Right lobe of liver (tissue), 6 donors: ENCODE data around the gene ADAM12. TPM values are rescaled to one million over a fixed set of nuclear protein-coding genes. Genes with fewer than 3 reads are reported as not detected.

Experiments
- ATAC-seq, 4 donors: fragments of 200-7000 bp; cut with Tn5 transposase; one replicate each; pipeline ENCODE4 v1.9.1; 2020; ENCODE audit warnings: mild to moderate bottlenecking in 4 of 4, moderate library complexity in 4 of 4
- DNase-seq, 3 donors: peaks; one replicate each; pipeline ENCODE4 v3.0.0-alpha.2; 2020
- H3K27ac ChIP-seq, 3 donors: fragments of 200-600 bp; one replicate each; pipeline ENCODE4 v1.8.0; 2022
- H3K27me3 ChIP-seq, 2 donors: fragments of 200-600 bp; one replicate each; pipeline ENCODE4 v1.8.0; 2022
- H3K36me3 ChIP-seq, 4 donors: fragments of 200-600 bp; sonication (generic) in 1 of 4; one replicate each; pipeline versions ENCODE4 v1.5.1 to v1.8.0; 2017 to 2022; ENCODE audit warnings: control low read depth in 1 of 4
- H3K4me1 ChIP-seq, 4 donors: fragments of 200-600 bp; sonication (generic) in 1 of 4; one replicate each; pipeline versions ENCODE4 v1.5.1 to v1.8.0; 2017 to 2022; ENCODE audit warnings: control low read depth in 1 of 4
- H3K4me3 ChIP-seq, 3 donors: fragments of 200-600 bp; one replicate each; pipeline ENCODE4 v1.8.0; 2022
- H3K9me3 ChIP-seq, 4 donors: fragments of 200-600 bp; sonication (generic) in 1 of 4; one replicate each; pipeline versions ENCODE4 v1.5.1 to v1.8.0; 2017 to 2022; ENCODE audit warnings: control low read depth in 1 of 4
- POLR2A ChIP-seq: fragments of 450-650 bp; IDR thresholded peaks from one replicate; pipeline ENCODE4 v1.6.1; 2017; ENCODE audit warnings: antibody characterized with exemption, mild to moderate bottlenecking
- WGBS: methylation state at CpG from one replicate; pipeline ENCODE4 v1.1.6; 2018; ENCODE audit warnings: low coverage, low lambda C conversion rate; ENCODE audit not compliant: insufficient coverage; ENCODE audit errors: missing lambda C conversion rate; 5-methylcytosine and 5-hydroxymethylcytosine counted together
- intact Hi-C, 2 donors: fragments of 100-400 bp; cut with DNase I; formaldehyde crosslinking; loops; one replicate each; pipeline versions ENCODE4 v1.11.2 to v1.14.1; 2022
- total RNA-seq, 6 experiments: library from RNA; depleted of rRNA in 2 of 6; stranded (reverse); fragments of >200 nt in 2 of 6; fragmentation: NEBNext Ultra II Directional in 3 of 6; extraction: Animal tissue kit (Norgen Biotek cat#: 25700) in 3 of 6; gene quantifications; one replicate each; pipeline versions ENCODE4 v1.1.0 to v1.2.4, GENCODE V29; 2016 to 2023
- TF ChIP-seq, protein P1 (sequence below), 4 donors: fragments of 200-600 bp in 3 of 4; fragments of 450-650 bp in 1 of 4; IDR thresholded peaks; one replicate each; pipeline versions ENCODE4 v1.5.1 to v1.8.0; 2016 to 2022; ENCODE audit warnings: antibody characterized with exemption in 4 of 4, mild to moderate bottlenecking in 2 of 4
- donor health status: DM: no; HTN: yes; CAD: no.
- donor health status: DM: no; HTN: no; CAD: no.
- donor health status: DM: no; HTN: no; CAD: no.
- donor health status: DM: no; HTN: yes; CAD: no.
- donor health status: DM: no; HTN: yes; CAD: no.

The ADAM12 gene
- total RNA-seq, 6 experiments from 2014 or later = 0.06 to 1.3 (median 0.48) TPM; not detected in 2

DNA sequence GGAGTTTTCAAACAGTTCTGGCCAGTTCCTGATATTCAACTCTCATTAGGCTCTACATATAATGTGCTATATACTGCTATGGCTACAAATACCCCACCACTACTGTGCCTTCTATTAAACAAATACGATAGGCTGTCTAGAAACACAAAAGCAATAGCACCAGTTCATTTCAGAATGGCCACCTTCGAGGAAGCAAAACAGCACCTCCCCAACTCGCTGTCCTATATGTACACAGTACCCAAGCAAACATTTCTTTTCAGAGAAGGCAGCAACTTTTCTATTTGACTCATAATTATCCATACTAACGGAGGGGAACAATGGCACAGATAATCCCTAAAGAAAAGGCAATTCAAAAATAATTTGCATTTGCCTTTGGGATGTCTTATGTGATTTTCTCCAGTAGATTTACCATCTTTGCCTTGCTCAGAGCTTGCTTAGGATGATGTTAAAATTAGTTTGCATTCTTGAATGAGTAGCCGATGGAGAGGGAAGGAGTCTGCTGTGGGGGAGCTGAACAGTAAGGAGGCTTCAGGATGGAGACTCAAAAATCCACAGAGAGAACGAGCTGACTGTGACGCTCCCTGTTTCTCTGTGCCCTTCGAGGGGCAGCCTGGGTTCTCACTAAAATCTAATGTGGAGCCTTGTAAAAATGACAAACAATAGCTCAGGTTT lies 273.3 kb downstream of the ADAM12 start:
- intact Hi-C loops = no loop called here
- DNase-seq (no peak), ATAC-seq (no peak)
- H3K4me1 ChIP-seq = no peaks in the 10 kb centered on the region
- no peaks in the 10 kb centered on the region for H3K9me3 ChIP-seq
- no peak overlapping the region for H3K4me3 ChIP-seq
- 37% methylated on average over 8 of the region's 8 CpGs for WGBS
- H3K27me3 ChIP-seq = no peaks in the 10 kb centered on the region
- TF ChIP-seq, protein P1, sequence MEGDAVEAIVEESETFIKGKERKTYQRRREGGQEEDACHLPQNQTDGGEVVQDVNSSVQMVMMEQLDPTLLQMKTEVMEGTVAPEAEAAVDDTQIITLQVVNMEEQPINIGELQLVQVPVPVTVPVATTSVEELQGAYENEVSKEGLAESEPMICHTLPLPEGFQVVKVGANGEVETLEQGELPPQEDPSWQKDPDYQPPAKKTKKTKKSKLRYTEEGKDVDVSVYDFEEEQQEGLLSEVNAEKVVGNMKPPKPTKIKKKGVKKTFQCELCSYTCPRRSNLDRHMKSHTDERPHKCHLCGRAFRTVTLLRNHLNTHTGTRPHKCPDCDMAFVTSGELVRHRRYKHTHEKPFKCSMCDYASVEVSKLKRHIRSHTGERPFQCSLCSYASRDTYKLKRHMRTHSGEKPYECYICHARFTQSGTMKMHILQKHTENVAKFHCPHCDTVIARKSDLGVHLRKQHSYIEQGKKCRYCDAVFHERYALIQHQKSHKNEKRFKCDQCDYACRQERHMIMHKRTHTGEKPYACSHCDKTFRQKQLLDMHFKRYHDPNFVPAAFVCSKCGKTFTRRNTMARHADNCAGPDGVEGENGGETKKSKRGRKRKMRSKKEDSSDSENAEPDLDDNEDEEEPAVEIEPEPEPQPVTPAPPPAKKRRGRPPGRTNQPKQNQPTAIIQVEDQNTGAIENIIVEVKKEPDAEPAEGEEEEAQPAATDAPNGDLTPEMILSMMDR (IDR thresholded peaks at IDR 0.05) = no peak
- no peak for TF ChIP-seq POLR2A
- H3K27ac ChIP-seq = no peak overlapping the region
- H3K36me3 ChIP-seq = no peaks in the 10 kb centered on the region

DNA sequence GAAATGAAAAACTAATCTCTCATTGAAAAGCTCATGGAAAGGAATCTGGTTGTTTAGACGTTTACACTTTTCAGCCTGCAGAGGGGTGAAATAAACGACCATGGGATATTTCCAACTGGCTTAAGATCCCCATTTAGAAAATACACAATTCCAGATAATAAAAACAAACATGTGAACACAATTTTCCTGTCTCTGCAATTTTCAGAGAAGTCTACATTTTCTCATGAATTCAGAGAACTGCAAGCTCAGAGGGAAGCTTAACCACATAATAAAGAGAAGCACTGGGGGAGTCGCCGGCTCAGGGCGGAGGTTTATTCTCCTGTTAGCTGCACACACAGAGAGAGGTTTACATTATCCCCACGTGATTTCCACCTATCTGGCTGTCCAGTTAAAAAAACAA lies 276.8 kb downstream of the ADAM12 start:
- no peak overlapping the region for H3K27ac ChIP-seq
- H3K36me3 ChIP-seq = no peaks in the 10 kb centered on the region
- DNase-seq (no peak), ATAC-seq (no peak)
- H3K4me1 ChIP-seq = no peaks in the 10 kb centered on the region
- H3K9me3 ChIP-seq = no peaks in the 10 kb centered on the region
- WGBS = 43% methylated on average over 6 of the region's 6 CpGs
- intact Hi-C loops = no loop called here
- TF ChIP-seq, protein P1 (IDR thresholded peaks at IDR 0.05) = no peak
- no peak for TF ChIP-seq POLR2A
- no peak overlapping the region for H3K4me3 ChIP-seq
- H3K27me3 ChIP-seq = no peaks in the 10 kb centered on the region

DNA sequence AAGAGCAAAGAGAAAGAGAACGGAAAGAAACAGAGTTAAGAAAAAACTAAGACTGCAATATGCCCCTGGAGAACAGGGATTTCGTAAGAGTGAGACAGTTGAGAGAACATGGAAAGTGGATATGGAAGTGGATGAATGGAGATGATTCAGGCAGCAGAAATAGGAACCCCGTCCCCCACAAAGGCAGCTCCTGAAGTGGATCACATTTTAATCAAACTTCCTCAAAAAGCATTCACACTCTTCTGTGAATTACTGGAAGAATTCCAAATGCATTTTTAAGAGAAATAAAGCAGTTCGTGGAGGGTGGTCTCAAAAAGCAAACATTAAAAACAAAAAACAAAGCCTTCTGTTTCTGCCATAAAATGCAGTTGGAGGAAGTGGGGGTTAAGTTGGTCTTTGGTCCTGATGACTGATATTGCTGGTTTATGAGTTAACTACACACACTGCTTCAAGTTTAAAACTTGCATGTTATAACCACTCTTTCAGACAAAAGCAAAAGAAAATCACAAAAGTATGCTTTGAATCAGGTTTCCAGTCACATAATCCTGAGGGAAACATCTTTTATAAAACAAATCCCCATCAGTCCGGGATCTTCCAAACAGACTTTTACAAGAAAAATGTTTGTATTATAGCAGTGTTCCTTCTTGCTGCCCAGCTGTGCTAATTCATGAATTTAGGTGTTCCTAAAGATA lies 277.6 kb downstream of the ADAM12 start:
- Histone ChIP-seq H3K4me1 (no peaks in the 10 kb centered on the region), H3K27me3 (no peaks in the 10 kb centered on the region), H3K27ac (no peak overlapping the region), H3K36me3 (no peaks in the 10 kb centered on the region), H3K9me3 (no peaks in the 10 kb centered on the region), H3K4me3 (no peak overlapping the region)
- TF ChIP-seq POLR2A = no peak
- TF ChIP-seq, protein P1 (IDR thresholded peaks at IDR 0.05) = no peak
- WGBS = 40% methylated on average over 5 of the region's 5 CpGs
- intact Hi-C loops = no loop called here
- no peak for DNase-seq
- peak in 2 of 4 donors; percentile 16 to 25 for ATAC-seq

DNA sequence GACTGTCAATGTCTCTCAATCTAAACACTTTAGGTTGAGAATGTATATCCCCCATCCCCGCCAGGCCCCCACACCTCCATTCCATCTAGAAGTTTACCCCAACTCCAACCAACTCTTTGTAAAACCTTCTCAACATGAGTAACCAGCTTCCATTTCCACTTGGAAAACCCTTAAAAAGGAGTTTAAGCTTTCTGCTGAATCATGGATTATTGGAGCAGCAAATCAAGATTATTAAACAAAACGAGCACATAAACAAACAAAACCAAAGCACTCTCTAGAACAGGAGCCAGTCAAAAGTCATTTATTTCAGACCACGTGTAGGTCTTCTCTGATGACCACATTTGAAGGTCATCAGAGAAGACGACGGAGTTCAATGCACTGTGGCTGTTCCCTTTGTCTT lies 278.4 kb downstream of the ADAM12 start:
- DNase-seq = no peak
- H3K36me3 ChIP-seq = no peaks in the 10 kb centered on the region
- WGBS = 44% methylated on average over 5 of the region's 5 CpGs
- no peak for ATAC-seq
- H3K4me3 ChIP-seq = no peak overlapping the region
- no peaks in the 10 kb centered on the region for H3K9me3 ChIP-seq
- TF ChIP-seq, protein P1 (IDR thresholded peaks at IDR 0.05) = no peak
- no peak for TF ChIP-seq POLR2A
- intact Hi-C loops = no loop called here
- no peak overlapping the region for H3K27ac ChIP-seq
- no peaks in the 10 kb centered on the region for H3K4me1 ChIP-seq
- H3K27me3 ChIP-seq = no peaks in the 10 kb centered on the region
